GM19238 (cell line): ENCODE measurements around the gene PGP.

Source experiments
- DNase-seq: peaks from one replicate; pipeline ENCODE4 v3.0.0; 2011; ENCODE audit warnings: low spot score; ENCODE audit not compliant: insufficient read length

Gene PGP

DNA sequence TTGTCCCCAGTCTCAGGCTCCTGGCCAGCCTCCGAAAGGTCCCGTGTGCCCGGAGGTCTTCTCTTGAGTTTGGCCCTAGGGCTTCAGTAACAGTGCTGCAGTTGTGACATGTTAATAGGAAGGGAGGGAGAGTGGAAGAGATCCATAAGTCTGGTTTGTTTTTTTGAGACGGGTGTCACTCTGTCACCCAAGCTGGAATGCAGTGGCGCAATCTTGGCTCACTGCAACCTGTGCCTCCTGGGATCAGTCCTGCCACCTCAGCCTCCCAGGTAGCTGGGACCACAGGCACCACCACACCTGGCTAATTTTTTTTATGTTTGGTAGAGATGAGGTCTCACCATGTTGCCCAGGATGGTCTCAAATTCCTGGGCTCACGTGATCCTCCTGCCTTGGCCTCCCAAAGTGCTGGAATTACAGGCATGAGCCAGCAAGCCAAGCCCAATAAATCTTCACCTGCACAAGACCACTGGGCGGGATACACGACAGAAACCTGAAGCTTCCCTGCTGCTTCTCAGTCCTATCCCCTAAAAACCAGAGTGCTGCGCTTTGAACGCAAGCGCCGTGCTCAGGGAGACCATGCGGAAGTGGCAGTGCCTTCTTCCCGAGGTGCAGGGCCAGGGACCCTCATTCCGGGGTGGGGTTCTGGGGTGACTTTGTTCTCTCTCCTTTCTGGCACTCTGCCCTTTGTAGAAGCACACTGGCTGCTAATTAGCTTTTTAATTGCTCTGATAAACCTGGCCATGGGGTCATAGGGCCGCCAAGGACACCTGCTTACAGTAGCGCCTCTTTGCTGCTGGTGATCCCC, 48.2 kb downstream of the PGP start:
- DNase-seq, result no peak

DNA sequence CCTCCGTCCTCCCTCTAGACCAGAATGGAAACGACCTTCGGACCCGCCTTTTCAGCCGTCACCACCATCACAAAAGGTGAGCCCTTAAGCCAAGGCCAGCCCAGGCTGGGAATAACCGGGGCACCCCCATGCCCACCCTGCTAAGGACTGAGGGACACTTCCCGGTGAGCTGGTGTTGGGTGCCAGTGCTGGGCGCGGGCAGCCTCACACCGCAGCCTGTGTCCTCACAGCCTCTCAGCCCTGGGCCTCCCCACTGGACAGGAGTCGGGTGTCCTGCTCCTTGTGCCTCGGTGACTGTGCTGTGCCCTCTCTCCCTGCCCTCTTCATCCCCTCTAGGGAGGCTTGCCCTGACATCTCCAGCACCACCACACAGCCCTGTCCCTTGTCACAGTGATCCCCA, 48.8 kb downstream of the PGP start:
- DNase-seq, result no peak

- no peak for DNase-seq
Measured at GRCh38 chr16:2163211-2163881, 51.3 kb downstream of the PGP start.

DNA sequence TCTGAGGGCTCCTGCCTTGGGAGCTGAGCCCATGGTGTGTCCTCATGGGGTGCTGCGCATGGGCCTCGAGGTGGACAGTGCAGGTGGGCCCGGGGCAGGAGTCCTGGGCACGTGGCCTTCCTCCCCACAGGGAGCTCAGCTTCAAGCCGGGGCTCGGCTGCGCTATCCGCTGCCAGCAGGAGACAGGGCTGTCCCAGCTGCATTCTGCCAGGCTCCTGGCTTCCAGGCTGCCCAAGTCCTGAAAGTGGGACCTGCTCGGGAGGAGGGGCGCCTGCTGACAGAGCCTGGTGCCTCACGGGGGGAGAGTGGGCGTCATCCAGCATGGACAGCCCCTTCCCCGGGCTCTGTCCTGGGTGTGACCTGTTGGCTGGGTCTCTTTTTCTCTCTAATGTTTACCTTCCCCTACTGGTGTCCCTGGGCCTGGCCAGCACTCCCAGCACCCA, 51.9 kb downstream of the PGP start:
- no peak for DNase-seq

- no peak for DNase-seq
Measured at GRCh38 chr16:2161911-2162310, 52.7 kb downstream of the PGP start.
